ENCODE results near the gene RSRP1. TPM values are rescaled to one million over a fixed set of nuclear protein-coding genes. Genes with fewer than 3 reads are reported as not detected.

RSRP1 gene
- total and polyA plus RNA-seq, 2 experiments from 2014 or later: 91.4 to 93.7 TPM

GRCh38 chr1:25223471-25223870, 23.8 kb downstream of the RSRP1 start:
- Histone ChIP-seq H3K4me2 (no peak overlapping the region), H2AFZ (no peak overlapping the region), H3K79me2 (replicated peaks; ENCODE audit: insufficient read depth) (no peaks in the 10 kb centered on the region), H3K4me1 (ENCODE audit: insufficient read depth) (no peaks in the 10 kb centered on the region), H4K20me1 (replicated peaks; ENCODE audit: insufficient read depth) (0 out of 2 replicates have a peak, but pooled peaks cover 3% of the 10 kb centered on the region), H3K9me2 (ENCODE audit: insufficient read depth) (no peaks in the 10 kb centered on the region), H3K27me3 (ENCODE audit: insufficient read depth) (no peaks in the 10 kb centered on the region), H3K36me3 (ENCODE audit: insufficient read depth) (peaks cover 34% of the 10 kb centered on the region), H3K4me3 (no peak overlapping the region), H3F3A (replicated peaks; ENCODE audit: low read depth) (no peaks in the 10 kb centered on the region), H3K27ac (ENCODE audit: low read depth) (no peak overlapping the region)
- TF ChIP-seq NANOG (IDR thresholded peaks at IDR 0.05; ENCODE audit: borderline replicate concordance) (no peak), EZH2 (IDR thresholded peaks at IDR 0.05; ENCODE audit: low read depth, unreplicated experiment) (no peak), REST (IDR thresholded peaks at IDR 0.05; ENCODE audit: unreplicated experiment) (no peak), POLR2AphosphoS5 (IDR thresholded peaks at IDR 0.05; ENCODE audit: low read depth) (no peak), CREB1 (CRISPR knock-in tag; IDR thresholded peaks at IDR 0.05; ENCODE audit: low read depth) (no peak), JUNB (IDR thresholded peaks at IDR 0.05; ENCODE audit: unreplicated experiment) (no peak), EZH2phosphoT487 (IDR thresholded peaks at IDR 0.05; ENCODE audit: unreplicated experiment) (no peak), STAT1 (IDR thresholded peaks at IDR 0.05; ENCODE audit: unreplicated experiment) (no peak)
- TF ChIP-seq, protein P1, sequence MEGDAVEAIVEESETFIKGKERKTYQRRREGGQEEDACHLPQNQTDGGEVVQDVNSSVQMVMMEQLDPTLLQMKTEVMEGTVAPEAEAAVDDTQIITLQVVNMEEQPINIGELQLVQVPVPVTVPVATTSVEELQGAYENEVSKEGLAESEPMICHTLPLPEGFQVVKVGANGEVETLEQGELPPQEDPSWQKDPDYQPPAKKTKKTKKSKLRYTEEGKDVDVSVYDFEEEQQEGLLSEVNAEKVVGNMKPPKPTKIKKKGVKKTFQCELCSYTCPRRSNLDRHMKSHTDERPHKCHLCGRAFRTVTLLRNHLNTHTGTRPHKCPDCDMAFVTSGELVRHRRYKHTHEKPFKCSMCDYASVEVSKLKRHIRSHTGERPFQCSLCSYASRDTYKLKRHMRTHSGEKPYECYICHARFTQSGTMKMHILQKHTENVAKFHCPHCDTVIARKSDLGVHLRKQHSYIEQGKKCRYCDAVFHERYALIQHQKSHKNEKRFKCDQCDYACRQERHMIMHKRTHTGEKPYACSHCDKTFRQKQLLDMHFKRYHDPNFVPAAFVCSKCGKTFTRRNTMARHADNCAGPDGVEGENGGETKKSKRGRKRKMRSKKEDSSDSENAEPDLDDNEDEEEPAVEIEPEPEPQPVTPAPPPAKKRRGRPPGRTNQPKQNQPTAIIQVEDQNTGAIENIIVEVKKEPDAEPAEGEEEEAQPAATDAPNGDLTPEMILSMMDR (conservative IDR thresholded peaks at IDR 0.05; ENCODE audit: low read depth in 2 of 2): no peak
- TF ChIP-seq, protein P2, sequence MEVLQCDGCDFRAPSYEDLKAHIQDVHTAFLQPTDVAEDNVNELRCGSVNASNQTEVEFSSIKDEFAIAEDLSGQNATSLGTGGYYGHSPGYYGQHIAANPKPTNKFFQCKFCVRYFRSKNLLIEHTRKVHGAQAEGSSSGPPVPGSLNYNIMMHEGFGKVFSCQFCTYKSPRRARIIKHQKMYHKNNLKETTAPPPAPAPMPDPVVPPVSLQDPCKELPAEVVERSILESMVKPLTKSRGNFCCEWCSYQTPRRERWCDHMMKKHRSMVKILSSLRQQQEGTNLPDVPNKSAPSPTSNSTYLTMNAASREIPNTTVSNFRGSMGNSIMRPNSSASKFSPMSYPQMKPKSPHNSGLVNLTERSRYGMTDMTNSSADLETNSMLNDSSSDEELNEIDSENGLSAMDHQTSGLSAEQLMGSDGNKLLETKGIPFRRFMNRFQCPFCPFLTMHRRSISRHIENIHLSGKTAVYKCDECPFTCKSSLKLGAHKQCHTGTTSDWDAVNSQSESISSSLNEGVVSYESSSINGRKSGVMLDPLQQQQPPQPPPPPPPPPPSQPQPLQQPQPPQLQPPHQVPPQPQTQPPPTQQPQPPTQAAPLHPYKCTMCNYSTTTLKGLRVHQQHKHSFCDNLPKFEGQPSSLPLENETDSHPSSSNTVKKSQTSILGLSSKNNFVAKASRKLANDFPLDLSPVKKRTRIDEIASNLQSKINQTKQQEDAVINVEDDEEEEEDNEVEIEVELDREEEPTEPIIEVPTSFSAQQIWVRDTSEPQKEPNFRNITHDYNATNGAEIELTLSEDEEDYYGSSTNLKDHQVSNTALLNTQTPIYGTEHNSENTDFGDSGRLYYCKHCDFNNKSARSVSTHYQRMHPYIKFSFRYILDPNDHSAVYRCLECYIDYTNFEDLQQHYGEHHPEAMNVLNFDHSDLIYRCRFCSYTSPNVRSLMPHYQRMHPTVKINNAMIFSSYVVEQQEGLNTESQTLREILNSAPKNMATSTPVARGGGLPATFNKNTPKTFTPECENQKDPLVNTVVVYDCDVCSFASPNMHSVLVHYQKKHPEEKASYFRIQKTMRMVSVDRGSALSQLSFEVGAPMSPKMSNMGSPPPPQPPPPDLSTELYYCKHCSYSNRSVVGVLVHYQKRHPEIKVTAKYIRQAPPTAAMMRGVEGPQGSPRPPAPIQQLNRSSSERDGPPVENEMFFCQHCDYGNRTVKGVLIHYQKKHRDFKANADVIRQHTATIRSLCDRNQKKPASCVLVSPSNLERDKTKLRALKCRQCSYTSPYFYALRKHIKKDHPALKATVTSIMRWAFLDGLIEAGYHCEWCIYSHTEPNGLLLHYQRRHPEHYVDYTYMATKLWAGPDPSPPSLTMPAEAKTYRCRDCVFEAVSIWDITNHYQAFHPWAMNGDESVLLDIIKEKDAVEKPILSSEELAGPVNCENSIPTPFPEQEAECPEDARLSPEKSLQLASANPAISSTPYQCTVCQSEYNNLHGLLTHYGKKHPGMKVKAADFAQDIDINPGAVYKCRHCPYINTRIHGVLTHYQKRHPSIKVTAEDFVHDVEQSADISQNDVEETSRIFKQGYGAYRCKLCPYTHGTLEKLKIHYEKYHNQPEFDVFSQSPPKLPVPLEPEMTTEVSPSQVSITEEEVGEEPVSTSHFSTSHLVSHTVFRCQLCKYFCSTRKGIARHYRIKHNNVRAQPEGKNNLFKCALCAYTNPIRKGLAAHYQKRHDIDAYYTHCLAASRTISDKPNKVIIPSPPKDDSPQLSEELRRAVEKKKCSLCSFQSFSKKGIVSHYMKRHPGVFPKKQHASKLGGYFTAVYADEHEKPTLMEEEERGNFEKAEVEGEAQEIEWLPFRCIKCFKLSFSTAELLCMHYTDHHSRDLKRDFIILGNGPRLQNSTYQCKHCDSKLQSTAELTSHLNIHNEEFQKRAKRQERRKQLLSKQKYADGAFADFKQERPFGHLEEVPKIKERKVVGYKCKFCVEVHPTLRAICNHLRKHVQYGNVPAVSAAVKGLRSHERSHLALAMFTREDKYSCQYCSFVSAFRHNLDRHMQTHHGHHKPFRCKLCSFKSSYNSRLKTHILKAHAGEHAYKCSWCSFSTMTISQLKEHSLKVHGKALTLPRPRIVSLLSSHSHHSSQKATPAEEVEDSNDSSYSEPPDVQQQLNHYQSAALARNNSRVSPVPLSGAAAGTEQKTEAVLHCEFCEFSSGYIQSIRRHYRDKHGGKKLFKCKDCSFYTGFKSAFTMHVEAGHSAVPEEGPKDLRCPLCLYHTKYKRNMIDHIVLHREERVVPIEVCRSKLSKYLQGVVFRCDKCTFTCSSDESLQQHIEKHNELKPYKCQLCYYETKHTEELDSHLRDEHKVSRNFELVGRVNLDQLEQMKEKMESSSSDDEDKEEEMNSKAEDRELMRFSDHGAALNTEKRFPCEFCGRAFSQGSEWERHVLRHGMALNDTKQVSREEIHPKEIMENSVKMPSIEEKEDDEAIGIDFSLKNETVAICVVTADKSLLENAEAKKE (CRISPR knock-in tag; IDR thresholded peaks at IDR 0.05): no peak
- ATAC-seq: no peak
- Mint-ChIP-seq H3K27ac (no peak overlapping the region), H3K9me3 (no peaks in the 10 kb centered on the region), H3K27me3 (ENCODE audit: insufficient read depth, low read depth, poor library complexity) (no peaks in the 10 kb centered on the region), H3K4me1 (no peaks in the 10 kb centered on the region), H3K36me3 (ENCODE audit: low read depth) (peaks cover 52% of the 10 kb centered on the region), H3K4me3 (no peak overlapping the region)
- no peak for DNase-seq (ENCODE audit: low spot score)
